ENCODE measurements around the gene PPP1R2.

DNA sequence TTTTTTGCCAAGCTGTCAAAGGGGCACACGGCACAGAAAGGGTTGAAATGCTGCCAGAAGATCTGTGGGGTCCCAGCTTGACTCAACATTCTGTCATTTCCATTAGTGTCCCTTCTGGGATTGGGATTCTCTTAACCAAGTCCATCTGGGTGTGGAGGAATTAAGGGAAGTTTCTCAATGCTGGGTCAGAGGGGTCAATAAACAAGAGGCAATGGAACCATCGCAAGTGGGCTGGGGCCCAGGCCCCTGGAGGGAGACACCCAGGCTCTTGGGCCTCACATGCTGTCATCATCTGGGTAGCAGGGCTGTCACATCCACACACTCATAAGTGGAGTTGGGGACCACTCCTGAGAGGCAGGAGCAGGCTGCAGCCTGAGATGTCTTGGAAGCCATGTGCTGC lies 48.7 kb upstream of the PPP1R2 start:
- TF ChIP-seq CTCF (IDR thresholded peaks at IDR 0.05) (no peak), POLR2A (IDR thresholded peaks at IDR 0.05) (no peak)

All from esophagus squamous epithelium (tissue), 4 donors.